Endodermal cell (in vitro differentiated cells): ENCODE data around the gene GNG12. TPM values are rescaled to one million over a fixed set of nuclear protein-coding genes. Genes with fewer than 3 reads are reported as not detected.

Experiments
- DNase-seq: peaks from one replicate; pipeline ENCODE4 v3.0.0-alpha.2; 2017
- H3K27ac ChIP-seq: 2 replicates; pipeline ENCODE4 v1.5.1; 2013; ENCODE audit warnings: mild to moderate bottlenecking, low read depth, low read length, moderate library complexity
- H3K27me3 ChIP-seq: 2 replicates; pipeline ENCODE4 v1.6.1; 2013; ENCODE audit warnings: mild to moderate bottlenecking, low read length, moderate library complexity; ENCODE audit not compliant: insufficient read depth, control insufficient read depth, poor library complexity, severe bottlenecking
- H3K36me3 ChIP-seq: 2 replicates; pipeline ENCODE4 v1.7.0; 2013; ENCODE audit warnings: mild to moderate bottlenecking, low read length, moderate library complexity; ENCODE audit not compliant: control insufficient read depth, insufficient read depth
- H3K4me1 ChIP-seq: one replicate; pipeline ENCODE4 v1.7.0; 2013; ENCODE audit warnings: low read length; ENCODE audit not compliant: control insufficient read depth, insufficient read depth
- H3K4me3 ChIP-seq: 2 replicates; pipeline ENCODE4 v1.5.1; 2013; ENCODE audit warnings: mild to moderate bottlenecking, low read length, moderate library complexity
- H3K9ac ChIP-seq: 2 replicates; pipeline ENCODE4 v1.6.1; 2013; ENCODE audit warnings: mild to moderate bottlenecking, low read length, moderate library complexity; ENCODE audit not compliant: poor library complexity, severe bottlenecking; ENCODE audit errors: extremely low read depth
- H3K9me3 ChIP-seq: 2 replicates; pipeline ENCODE4 v1.6.1; 2013; ENCODE audit warnings: mild to moderate bottlenecking, low read length, moderate library complexity; ENCODE audit not compliant: control insufficient read depth
- H3K27ac Mint-ChIP-seq: 2 replicates; pipeline ENCODE4 v1.8.0; 2020; ENCODE audit warnings: mixed read lengths
- H3K27me3 Mint-ChIP-seq: 2 replicates; pipeline ENCODE4 v1.8.0; 2021; ENCODE audit warnings: mild to moderate bottlenecking, mixed read lengths; ENCODE audit not compliant: insufficient read depth
- H3K36me3 Mint-ChIP-seq: 2 replicates; pipeline ENCODE4 v1.8.0; 2020; ENCODE audit warnings: low read depth, mixed read lengths
- H3K4me1 Mint-ChIP-seq: 2 replicates; pipeline ENCODE4 v1.8.0; 2020; ENCODE audit warnings: mixed read lengths
- H3K4me3 Mint-ChIP-seq: 2 replicates; pipeline ENCODE4 v1.8.0; 2020; ENCODE audit warnings: mild to moderate bottlenecking, moderate library complexity, mixed read lengths
- H3K9me3 Mint-ChIP-seq: 2 replicates; pipeline ENCODE4 v1.8.0; 2020; ENCODE audit warnings: mild to moderate bottlenecking, mixed read lengths
- WGBS, 2 experiments: methylation state at CpG; one replicate each; pipeline versions ENCODE4 v1.1.5 to v1.1.7; 2013; ENCODE audit warnings: missing lambda C conversion rate in 2 of 2, mixed read lengths in 1 of 2; ENCODE audit not compliant: insufficient coverage in 1 of 2, insufficient read length in 1 of 2; 5-methylcytosine and 5-hydroxymethylcytosine counted together
- total RNA-seq, 2 donors: library from RNA; stranded (reverse); fragmentation: NEBNext Ultra II Directional in 1 of 2; extraction: Animal tissue kit (Norgen Biotek cat#: 25700) in 1 of 2; gene quantifications; 2 replicates in 1 of 2; 3 replicates in 1 of 2; pipeline ENCODE4 v1.2.1, GENCODE V29; 2021
- TF ChIP-seq, protein P1 (sequence below): fragments of 200-600 bp; sonication (generic); conservative IDR thresholded peaks from 2 replicates; pipeline ENCODE4 v1.5.0; 2021; ENCODE audit warnings: antibody characterized with exemption, mild to moderate bottlenecking

GNG12 gene
- total RNA-seq, 2 donors from 2014 or later = 7.7 to 9.2 TPM

GRCh38 chr1:67739361-67739760 lies 93.9 kb downstream of the GNG12 start:
- Histone ChIP-seq H3K36me3 (no peaks in the 10 kb centered on the region), H3K9ac (no peak overlapping the region), H3K9me3 (no peaks in the 10 kb centered on the region), H3K27me3 (peaks cover 4% of the 10 kb centered on the region), H3K27ac (no peak overlapping the region), H3K4me1 (peaks cover 24% of the 10 kb centered on the region), H3K4me3 (no peak overlapping the region)
- Mint-ChIP-seq H3K4me1 (peaks cover 37% of the 10 kb centered on the region), H3K27me3 (no peaks in the 10 kb centered on the region), H3K9me3 (no peaks in the 10 kb centered on the region), H3K36me3 (no peaks in the 10 kb centered on the region), H3K4me3 (no peak overlapping the region), H3K27ac (no peak overlapping the region)
- WGBS, 2 experiments = 95% methylated on average over 2 to 5 of the region's 5 CpGs
- TF ChIP-seq, protein P1, sequence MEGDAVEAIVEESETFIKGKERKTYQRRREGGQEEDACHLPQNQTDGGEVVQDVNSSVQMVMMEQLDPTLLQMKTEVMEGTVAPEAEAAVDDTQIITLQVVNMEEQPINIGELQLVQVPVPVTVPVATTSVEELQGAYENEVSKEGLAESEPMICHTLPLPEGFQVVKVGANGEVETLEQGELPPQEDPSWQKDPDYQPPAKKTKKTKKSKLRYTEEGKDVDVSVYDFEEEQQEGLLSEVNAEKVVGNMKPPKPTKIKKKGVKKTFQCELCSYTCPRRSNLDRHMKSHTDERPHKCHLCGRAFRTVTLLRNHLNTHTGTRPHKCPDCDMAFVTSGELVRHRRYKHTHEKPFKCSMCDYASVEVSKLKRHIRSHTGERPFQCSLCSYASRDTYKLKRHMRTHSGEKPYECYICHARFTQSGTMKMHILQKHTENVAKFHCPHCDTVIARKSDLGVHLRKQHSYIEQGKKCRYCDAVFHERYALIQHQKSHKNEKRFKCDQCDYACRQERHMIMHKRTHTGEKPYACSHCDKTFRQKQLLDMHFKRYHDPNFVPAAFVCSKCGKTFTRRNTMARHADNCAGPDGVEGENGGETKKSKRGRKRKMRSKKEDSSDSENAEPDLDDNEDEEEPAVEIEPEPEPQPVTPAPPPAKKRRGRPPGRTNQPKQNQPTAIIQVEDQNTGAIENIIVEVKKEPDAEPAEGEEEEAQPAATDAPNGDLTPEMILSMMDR = no peak
- no peak for DNase-seq

GRCh38 chr1:67738401-67738800 lies 94.9 kb downstream of the GNG12 start:
- Mint-ChIP-seq H3K4me3 (no peak overlapping the region), H3K27me3 (no peaks in the 10 kb centered on the region), H3K4me1 (peaks cover 37% of the 10 kb centered on the region), H3K9me3 (no peaks in the 10 kb centered on the region), H3K27ac (peak overlapping the region; percentile 24), H3K36me3 (no peaks in the 10 kb centered on the region)
- Histone ChIP-seq H3K4me1 (peaks cover 29% of the 10 kb centered on the region), H3K4me3 (no peak overlapping the region), H3K9ac (no peak overlapping the region), H3K36me3 (no peaks in the 10 kb centered on the region), H3K9me3 (no peaks in the 10 kb centered on the region), H3K27me3 (no peaks in the 10 kb centered on the region), H3K27ac (no peak overlapping the region)
- TF ChIP-seq, protein P1 = no peak
- 72% methylated on average over 4 of the region's 4 CpGs; no CpG with 5 or more reads in 1 of the 2 experiments for WGBS, 2 experiments
- no peak for DNase-seq

DNA sequence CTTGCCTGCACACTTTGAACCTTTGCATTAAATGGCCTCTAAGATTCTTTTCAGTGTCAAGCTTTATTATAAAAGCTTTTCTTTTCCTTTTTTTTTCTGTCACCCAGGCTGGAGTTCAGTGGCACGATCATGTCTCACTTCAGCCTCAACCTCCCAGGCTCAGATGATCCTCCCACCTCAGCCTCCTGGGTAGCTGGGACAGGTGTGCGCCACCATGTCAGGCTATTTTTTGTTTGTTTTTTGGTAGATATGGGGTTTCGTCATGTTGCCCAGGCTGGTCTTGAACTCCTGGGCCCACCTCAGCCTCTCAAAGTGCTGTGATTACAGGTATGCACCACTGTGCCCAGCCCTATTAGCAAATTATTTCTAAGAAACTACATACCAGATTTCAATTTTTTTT lies 95.4 kb downstream of the GNG12 start:
- WGBS, 2 experiments = 92 to 94% methylated on average over 2 to 3 of the region's 3 CpGs

More for the DNA sequence above, 95.4 kb downstream of the GNG12 start:
- no peak overlapping the region for H3K9ac ChIP-seq
- no peak for DNase-seq
- Mint-ChIP-seq H3K4me3 (no peak overlapping the region), H3K9me3 (no peaks in the 10 kb centered on the region), H3K27ac (no peak overlapping the region), H3K4me1 (peaks cover 32% of the 10 kb centered on the region), H3K27me3 (no peaks in the 10 kb centered on the region), H3K36me3 (no peaks in the 10 kb centered on the region)
- no peak overlapping the region for H3K27ac ChIP-seq
- no peaks in the 10 kb centered on the region for H3K36me3 ChIP-seq
- TF ChIP-seq, protein P1 = no peak
- no peaks in the 10 kb centered on the region for H3K27me3 ChIP-seq
- H3K9me3 ChIP-seq = no peaks in the 10 kb centered on the region
- H3K4me3 ChIP-seq = no peak overlapping the region
- peaks cover 26% of the 10 kb centered on the region for H3K4me1 ChIP-seq
